Measurements from ENCODE around the gene COL20A1.

Gene COL20A1

DNA sequence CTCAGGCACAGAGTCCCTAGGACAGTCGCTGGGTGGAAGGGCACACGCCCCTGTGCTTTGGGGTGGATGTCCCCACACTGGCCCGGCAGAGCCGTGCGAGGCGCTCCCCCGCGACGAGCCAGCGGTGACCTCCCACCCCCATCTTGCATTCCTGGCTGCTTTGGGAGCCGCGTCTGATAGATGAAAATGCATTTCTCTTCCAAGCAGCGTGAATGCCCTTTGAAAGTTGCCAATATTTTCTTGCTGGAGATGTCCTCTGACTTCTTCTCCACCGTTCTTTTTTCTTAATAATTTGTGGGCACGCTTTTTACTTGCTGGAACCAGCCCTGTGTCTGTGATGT lies 29.9 kb downstream of the COL20A1 start:
- H3K4me3 ChIP-seq (ENCODE audit: low read depth, low read length) = no peak overlapping the region
- CTCF ChIA-PET = interaction anchor here (1.0 kb wide), 1 partner anchor 14 kb away, joined by 4 read pairs; no protein-coding TSS in a partner anchor

GRCh38 chr20:63323357-63323981 lies 30.5 kb downstream of the COL20A1 start:
- no peak overlapping the region for H3K4me3 ChIP-seq (ENCODE audit: low read depth, low read length)
- no peak for TF ChIP-seq CTCF (IDR thresholded peaks at IDR 0.05; ENCODE audit: insufficient read depth, low read length, missing control alignments)
- POLR2A ChIA-PET = interaction anchor here (1.1 kb wide), 1 partner anchor 198 kb away, joined by 3 read pairs; no protein-coding TSS in a partner anchor
- CTCF ChIA-PET = interaction anchor here (0.7 to 1.0 kb wide), 2 partner anchors 14 to 101 kb away, joined by 3 to 4 read pairs; no protein-coding TSS in a partner anchor
- no peak for DNase-seq (ENCODE audit: low read depth, low spot score)

More for the DNA sequence above, 29.9 kb downstream of the COL20A1 start:
- POLR2A ChIA-PET = interaction anchor here (1.1 kb wide), 1 partner anchor 198 kb away, joined by 3 read pairs; no protein-coding TSS in a partner anchor
- no peak for TF ChIP-seq CTCF (IDR thresholded peaks at IDR 0.05; ENCODE audit: insufficient read depth, low read length, missing control alignments)
- DNase-seq (ENCODE audit: low read depth, low spot score) = no peak

DNA sequence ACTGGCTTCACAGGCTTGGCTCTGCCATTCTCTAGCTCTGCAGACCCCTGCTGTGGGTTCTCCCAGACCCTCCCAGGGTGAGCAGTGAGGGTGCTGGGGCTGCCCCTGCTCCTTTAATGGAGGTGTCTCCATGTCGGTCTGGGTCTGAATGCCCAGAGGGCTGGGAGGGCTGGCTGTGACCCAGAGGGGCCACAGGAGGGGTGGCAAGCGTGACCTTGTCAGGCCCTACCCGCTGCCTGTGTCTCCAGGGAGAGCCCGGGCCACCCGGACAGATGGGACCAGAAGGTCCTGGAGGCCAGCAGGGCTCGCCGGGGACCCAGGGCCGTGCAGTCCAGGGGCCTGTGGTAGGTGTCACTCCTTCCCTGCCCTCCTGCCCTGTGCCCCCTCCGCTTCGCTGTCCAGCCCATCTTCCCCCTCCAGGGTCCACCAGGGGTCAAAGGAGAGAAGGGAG lies 32.1 kb downstream of the COL20A1 start:
- CTCF ChIA-PET = no interaction called here
- POLR2A ChIA-PET = no interaction called here
- H3K4me3 ChIP-seq (ENCODE audit: low read depth, low read length) = no peak overlapping the region
- no peak for TF ChIP-seq CTCF (IDR thresholded peaks at IDR 0.05; ENCODE audit: insufficient read depth, low read length, missing control alignments)
- DNase-seq (ENCODE audit: low read depth, low spot score) = no peak

DNA sequence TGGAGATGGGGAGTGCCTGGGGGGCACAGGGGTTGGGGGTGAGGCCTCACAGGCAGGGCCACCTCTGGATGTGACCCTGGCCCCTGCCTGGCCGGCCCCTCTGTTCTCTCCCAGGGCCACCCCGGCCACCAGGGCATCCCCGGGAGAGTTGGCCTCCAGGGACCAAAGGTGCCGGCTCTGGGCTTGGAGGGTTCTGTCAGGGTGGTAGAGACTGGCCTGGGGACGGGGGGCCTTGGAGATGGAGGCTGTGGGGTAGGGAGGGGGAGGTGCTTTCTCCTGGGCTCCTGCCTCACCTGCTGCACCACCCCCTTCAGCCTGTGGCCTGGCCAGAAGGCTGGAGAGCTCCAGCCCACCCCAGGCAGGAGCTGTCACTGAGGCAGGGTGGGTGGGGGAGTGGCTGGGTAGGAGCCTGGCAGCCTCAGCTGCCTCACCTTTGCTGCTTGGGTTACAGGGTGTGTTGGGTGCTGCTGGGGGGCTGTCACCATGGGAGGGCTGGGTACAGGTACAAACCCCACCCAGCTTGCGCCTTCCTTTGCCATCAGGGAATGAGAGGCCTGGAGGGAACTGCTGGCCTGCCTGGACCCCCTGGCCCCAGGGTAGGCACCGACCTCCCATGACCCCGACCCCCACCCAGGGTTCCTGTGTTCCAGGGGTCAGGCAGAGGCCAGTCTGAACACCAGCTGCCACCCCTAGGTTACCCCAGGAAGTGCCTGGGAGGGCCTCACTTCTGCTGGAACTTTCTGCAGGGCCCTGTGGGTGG lies 32.7 kb downstream of the COL20A1 start:
- POLR2A ChIA-PET = no interaction called here
- no peak for TF ChIP-seq CTCF (IDR thresholded peaks at IDR 0.05; ENCODE audit: insufficient read depth, low read length, missing control alignments)
- no peak overlapping the region for H3K4me3 ChIP-seq (ENCODE audit: low read depth, low read length)
- CTCF ChIA-PET = interaction anchor here (0.6 to 1.2 kb wide), 2 partner anchors 12 to 16 kb away, joined by 3 to 5 read pairs; no protein-coding TSS in a partner anchor
- no peak for DNase-seq (ENCODE audit: low read depth, low spot score)

DNA sequence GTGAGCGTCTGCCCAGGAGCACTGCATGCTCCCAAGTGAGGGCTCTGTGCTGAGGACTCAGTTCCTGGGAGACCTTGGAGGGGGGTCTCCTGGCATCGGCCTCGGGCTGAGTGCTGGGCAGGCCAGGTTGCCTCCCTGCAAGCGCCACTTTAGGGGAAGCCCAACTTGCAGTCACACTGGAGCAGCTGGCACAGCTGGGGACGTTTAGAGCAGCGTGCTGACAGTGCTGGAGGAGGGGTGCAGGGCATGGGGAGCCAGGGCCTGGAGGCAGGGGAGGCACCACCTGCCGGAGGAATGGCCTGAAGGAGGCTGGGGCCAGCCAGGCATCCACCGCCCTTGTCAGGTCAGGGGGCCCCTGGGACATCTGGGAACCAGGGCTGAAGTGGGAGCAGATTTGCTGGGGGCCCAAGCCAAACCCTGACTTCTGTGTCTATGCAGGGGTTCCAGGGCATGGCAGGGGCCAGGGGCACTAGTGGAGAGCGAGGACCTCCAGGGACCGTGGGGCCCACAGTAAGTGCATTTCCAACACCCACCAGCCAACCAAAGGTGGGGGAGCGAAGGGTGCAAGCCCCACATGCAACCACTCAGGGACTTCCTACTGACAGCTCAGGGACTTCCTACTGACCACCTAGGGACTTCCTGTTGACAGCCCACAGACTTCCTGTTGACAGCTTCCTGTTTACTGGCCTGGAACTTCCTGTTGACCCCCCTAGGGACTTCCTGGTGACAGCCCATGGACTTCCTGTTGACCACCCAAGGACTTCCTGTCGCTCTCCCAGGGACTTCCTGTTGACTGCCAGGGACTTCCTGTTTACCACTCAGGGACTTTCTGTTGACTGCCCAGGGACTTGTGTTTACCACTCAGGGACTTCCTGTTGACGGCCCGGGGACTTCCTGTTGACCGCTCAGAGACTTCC lies 33.6 kb downstream of the COL20A1 start:
- H3K4me3 ChIP-seq (ENCODE audit: low read depth, low read length) = no peak overlapping the region
- no peak for DNase-seq (ENCODE audit: low read depth, low spot score)
- TF ChIP-seq CTCF (IDR thresholded peaks at IDR 0.05; ENCODE audit: insufficient read depth, low read length, missing control alignments) = no peak
- ChIA-PET POLR2A (no interaction called here), CTCF (interaction anchor here (0.6 to 1.2 kb wide), 2 partner anchors 13 to 17 kb away, joined by 3 to 5 read pairs; no protein-coding TSS in a partner anchor)
